HepG2 (cell line): ENCODE data around the gene AQP10. TPM values are rescaled to one million over a fixed set of nuclear protein-coding genes. Genes with fewer than 3 reads are reported as not detected.

Experiments used
- ARHGAP35 ChIP-seq: sonication (generic); formaldehyde crosslinking; IDR thresholded peaks from 2 replicates; pipeline ENCODE4 v1.9.0; 2022; ENCODE audit warnings: mild to moderate bottlenecking, inconsistent platforms, moderate library complexity, missing genetic modification reagents, borderline replicate concordance
- HMGA1 ChIP-seq: sonication (generic); formaldehyde crosslinking; conservative IDR thresholded peaks from 2 replicates; pipeline ENCODE4 v1.4.0; 2020; ENCODE audit warnings: missing genetic modification reagents
- KDM2A ChIP-seq: sonication (generic); formaldehyde crosslinking; IDR thresholded peaks from 2 replicates; pipeline ENCODE4 v1.4.0; 2020; ENCODE audit warnings: low read depth, missing genetic modification reagents, borderline replicate concordance
- KDM6A ChIP-seq: IDR thresholded peaks from 2 replicates; pipeline ENCODE4 v1.6.1; 2016; ENCODE audit warnings: low read depth
- KMT2B ChIP-seq: IDR thresholded peaks from 2 replicates; pipeline ENCODE4 v1.6.1; 2016; ENCODE audit warnings: missing genetic modification reagents, missing compliant biosample characterization
- NCOA2 ChIP-seq: sonication (generic); formaldehyde crosslinking; IDR thresholded peaks from 2 replicates; pipeline ENCODE4 v1.8.0; 2022; ENCODE audit warnings: inconsistent platforms
- NFATC3 ChIP-seq: sonication (generic); formaldehyde crosslinking; IDR thresholded peaks from 2 replicates; pipeline ENCODE4 v1.5.1; 2020; ENCODE audit warnings: mild to moderate bottlenecking, missing genetic modification reagents
- PRPF4 ChIP-seq: fragments of 200-400 bp; formaldehyde crosslinking; IDR thresholded peaks from 2 replicates; pipeline ENCODE4 v1.6.1; 2016; ENCODE audit warnings: low read length, low read depth; ENCODE audit not compliant: poor library complexity, severe bottlenecking
- RBM22 ChIP-seq: fragments of 200-400 bp; formaldehyde crosslinking; optimal IDR thresholded peaks from 2 replicates; pipeline ENCODE3; 2017; ENCODE audit warnings: mild to moderate bottlenecking, low read length, moderate library complexity
- RNF2 ChIP-seq: fragments of 450-650 bp; conservative IDR thresholded peaks from 2 replicates; pipeline ENCODE4 v1.6.1; 2016; ENCODE audit warnings: low read depth
- RORA ChIP-seq: sonication (generic); formaldehyde crosslinking; IDR thresholded peaks from 2 replicates; pipeline ENCODE4 v1.5.0; 2020; ENCODE audit warnings: mild to moderate bottlenecking, missing genetic modification reagents, moderate library complexity
- SAFB2 ChIP-seq: sonication (generic); formaldehyde crosslinking; IDR thresholded peaks from 2 replicates; pipeline ENCODE4 v1.5.1; 2020; ENCODE audit warnings: missing genetic modification reagents, low read depth, mild to moderate bottlenecking, borderline replicate concordance
- TRAFD1 ChIP-seq: sonication (generic); formaldehyde crosslinking; IDR thresholded peaks from 2 replicates; pipeline ENCODE4 v1.5.1; 2020; ENCODE audit warnings: missing genetic modification reagents, mild to moderate bottlenecking, borderline replicate concordance
- ZNF124 ChIP-seq: sonication (generic); formaldehyde crosslinking; IDR thresholded peaks from 2 replicates; pipeline ENCODE4 v1.4.0; 2020; ENCODE audit warnings: missing genetic modification reagents
- ZNF337 ChIP-seq: sonication (generic); formaldehyde crosslinking; IDR thresholded peaks from 2 replicates; pipeline ENCODE4 v1.5.1; 2020; ENCODE audit warnings: missing genetic modification reagents, low read depth, mild to moderate bottlenecking, borderline replicate concordance
- ZNF570 ChIP-seq: sonication (generic); formaldehyde crosslinking; IDR thresholded peaks from 2 replicates; pipeline ENCODE4 v1.4.0; 2020; ENCODE audit warnings: mild to moderate bottlenecking, missing genetic modification reagents, borderline replicate concordance
- ZNF766 ChIP-seq: sonication (generic); formaldehyde crosslinking; IDR thresholded peaks from 2 replicates; pipeline ENCODE4 v1.5.0; 2020; ENCODE audit warnings: missing genetic modification reagents, borderline replicate concordance
- ZNF878 ChIP-seq: sonication (generic); formaldehyde crosslinking; IDR thresholded peaks from 2 replicates; pipeline ENCODE4 v1.8.1; 2023; ENCODE audit warnings: mild to moderate bottlenecking, missing genetic modification reagents, moderate library complexity
- ZSCAN22 ChIP-seq: sonication (generic); formaldehyde crosslinking; IDR thresholded peaks from 2 replicates; pipeline ENCODE4 v1.4.0; 2020; ENCODE audit warnings: mild to moderate bottlenecking, missing genetic modification reagents
- ZSCAN29 ChIP-seq: sonication (generic); formaldehyde crosslinking; conservative IDR thresholded peaks from 2 replicates; pipeline ENCODE4 v1.4.0; 2020; ENCODE audit warnings: mild to moderate bottlenecking, missing genetic modification reagents
- polyA plus RNA-seq, 8 experiments: library from polyadenylated mRNA; depleted of rRNA in 3 of 8; stranded (reverse) in 7 of 8; unstranded in 1 of 8; fragments of >200 nt; fragmentation: Illumina TruSeq in 4 of 8; extraction: Trizol in 4 of 8; gene quantifications; 2 replicates each; pipeline versions ENCODE4 v1.2.1 to v1.2.3, GENCODE V29; 2011 to 2016; ENCODE audit warnings: low read depth in 4 of 8, missing spikeins in 1 of 8, mixed read lengths in 1 of 8; ENCODE audit not compliant: insufficient read depth in 1 of 8
- total RNA-seq, 5 experiments: library from RNA; depleted of rRNA; stranded (reverse); fragments of >200 nt; fragmentation: Illumina TruSeq; extraction: Trizol; gene quantifications; 2 replicates each; pipeline ENCODE4 v1.2.3, GENCODE V29; 2016; ENCODE audit warnings: low read depth in 1 of 5
- TF ChIP-seq, protein P1 (sequence below): sonication (generic); formaldehyde crosslinking; IDR thresholded peaks from 2 replicates; pipeline ENCODE4 v1.9.0; 2021; ENCODE audit warnings: missing genetic modification reagents, mild to moderate bottlenecking, borderline replicate concordance
- TF ChIP-seq, protein P2 (sequence below): sonication (generic); formaldehyde crosslinking; IDR thresholded peaks from 2 replicates; pipeline ENCODE4 v1.4.0; 2020; ENCODE audit warnings: mild to moderate bottlenecking, missing genetic modification reagents

AQP10 gene
- total and polyA plus RNA-seq, 2 of the 13 experiments (the other 11 are each of a cell fraction or from before 2014, with no cell fraction given), result 0.30 TPM; not detected in 1

- TF ChIP-seq, protein P1, sequence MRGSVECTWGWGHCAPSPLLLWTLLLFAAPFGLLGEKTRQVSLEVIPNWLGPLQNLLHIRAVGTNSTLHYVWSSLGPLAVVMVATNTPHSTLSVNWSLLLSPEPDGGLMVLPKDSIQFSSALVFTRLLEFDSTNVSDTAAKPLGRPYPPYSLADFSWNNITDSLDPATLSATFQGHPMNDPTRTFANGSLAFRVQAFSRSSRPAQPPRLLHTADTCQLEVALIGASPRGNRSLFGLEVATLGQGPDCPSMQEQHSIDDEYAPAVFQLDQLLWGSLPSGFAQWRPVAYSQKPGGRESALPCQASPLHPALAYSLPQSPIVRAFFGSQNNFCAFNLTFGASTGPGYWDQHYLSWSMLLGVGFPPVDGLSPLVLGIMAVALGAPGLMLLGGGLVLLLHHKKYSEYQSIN (CRISPR knock-in tag), result no peak
- TF ChIP-seq KDM2A (CRISPR knock-in tag), result no peak; the same call in 1 of the 2 replicates
- TF ChIP-seq KMT2B (CRISPR knock-in tag), result no peak
- TF ChIP-seq PRPF4, result no peak
- no peak for TF ChIP-seq SAFB2 (CRISPR knock-in tag)
- TF ChIP-seq RBM22, result no peak
- no peak for TF ChIP-seq ZNF124 (CRISPR knock-in tag)
- TF ChIP-seq ZNF337 (CRISPR knock-in tag), result no peak
- no peak for TF ChIP-seq NFATC3 (CRISPR knock-in tag)
- TF ChIP-seq ZNF766 (CRISPR knock-in tag), result no peak
- no peak for TF ChIP-seq RNF2
- TF ChIP-seq ZSCAN29 (CRISPR knock-in tag), result no peak
- TF ChIP-seq ZSCAN22 (CRISPR knock-in tag), result no peak
- peak; percentile 74 for TF ChIP-seq KDM6A (CRISPR knock-in tag)
- TF ChIP-seq TRAFD1, result no peak
- no peak for TF ChIP-seq RORA
- peak; percentile 55; the same call in 1 of the 2 replicates for TF ChIP-seq ZNF878 (CRISPR knock-in tag)
- TF ChIP-seq, protein P2, sequence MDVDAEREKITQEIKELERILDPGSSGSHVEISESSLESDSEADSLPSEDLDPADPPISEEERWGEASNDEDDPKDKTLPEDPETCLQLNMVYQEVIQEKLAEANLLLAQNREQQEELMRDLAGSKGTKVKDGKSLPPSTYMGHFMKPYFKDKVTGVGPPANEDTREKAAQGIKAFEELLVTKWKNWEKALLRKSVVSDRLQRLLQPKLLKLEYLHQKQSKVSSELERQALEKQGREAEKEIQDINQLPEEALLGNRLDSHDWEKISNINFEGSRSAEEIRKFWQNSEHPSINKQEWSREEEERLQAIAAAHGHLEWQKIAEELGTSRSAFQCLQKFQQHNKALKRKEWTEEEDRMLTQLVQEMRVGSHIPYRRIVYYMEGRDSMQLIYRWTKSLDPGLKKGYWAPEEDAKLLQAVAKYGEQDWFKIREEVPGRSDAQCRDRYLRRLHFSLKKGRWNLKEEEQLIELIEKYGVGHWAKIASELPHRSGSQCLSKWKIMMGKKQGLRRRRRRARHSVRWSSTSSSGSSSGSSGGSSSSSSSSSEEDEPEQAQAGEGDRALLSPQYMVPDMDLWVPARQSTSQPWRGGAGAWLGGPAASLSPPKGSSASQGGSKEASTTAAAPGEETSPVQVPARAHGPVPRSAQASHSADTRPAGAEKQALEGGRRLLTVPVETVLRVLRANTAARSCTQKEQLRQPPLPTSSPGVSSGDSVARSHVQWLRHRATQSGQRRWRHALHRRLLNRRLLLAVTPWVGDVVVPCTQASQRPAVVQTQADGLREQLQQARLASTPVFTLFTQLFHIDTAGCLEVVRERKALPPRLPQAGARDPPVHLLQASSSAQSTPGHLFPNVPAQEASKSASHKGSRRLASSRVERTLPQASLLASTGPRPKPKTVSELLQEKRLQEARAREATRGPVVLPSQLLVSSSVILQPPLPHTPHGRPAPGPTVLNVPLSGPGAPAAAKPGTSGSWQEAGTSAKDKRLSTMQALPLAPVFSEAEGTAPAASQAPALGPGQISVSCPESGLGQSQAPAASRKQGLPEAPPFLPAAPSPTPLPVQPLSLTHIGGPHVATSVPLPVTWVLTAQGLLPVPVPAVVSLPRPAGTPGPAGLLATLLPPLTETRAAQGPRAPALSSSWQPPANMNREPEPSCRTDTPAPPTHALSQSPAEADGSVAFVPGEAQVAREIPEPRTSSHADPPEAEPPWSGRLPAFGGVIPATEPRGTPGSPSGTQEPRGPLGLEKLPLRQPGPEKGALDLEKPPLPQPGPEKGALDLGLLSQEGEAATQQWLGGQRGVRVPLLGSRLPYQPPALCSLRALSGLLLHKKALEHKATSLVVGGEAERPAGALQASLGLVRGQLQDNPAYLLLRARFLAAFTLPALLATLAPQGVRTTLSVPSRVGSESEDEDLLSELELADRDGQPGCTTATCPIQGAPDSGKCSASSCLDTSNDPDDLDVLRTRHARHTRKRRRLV, result no peak
- TF ChIP-seq ZNF570 (CRISPR knock-in tag), result no peak
- TF ChIP-seq HMGA1 (CRISPR knock-in tag), result no peak
- no peak for TF ChIP-seq ARHGAP35
- TF ChIP-seq NCOA2, result no peak; the same call in 1 of the 2 replicates
Observed at GRCh38 chr1:154334079-154335024, 13.5 kb downstream of the AQP10 start (continued).
